Ramos (cell line): Measurements from ENCODE around the gene RERE.
"Not testable (repeated sequence)": the region's sequence is repeated elsewhere in the genome, so short reads cannot be mapped to it uniquely, and the experiment has no call there.

Experiments
- in situ Hi-C: fragments of 300-500 bp; cut with MboI; formaldehyde crosslinking; loops from one replicate; pipeline ENCODE4 v1.14.3; 2022; ENCODE audit warnings: low sequenced_read_pairs; ENCODE audit not compliant: unreplicated experiment

RERE gene

DNA sequence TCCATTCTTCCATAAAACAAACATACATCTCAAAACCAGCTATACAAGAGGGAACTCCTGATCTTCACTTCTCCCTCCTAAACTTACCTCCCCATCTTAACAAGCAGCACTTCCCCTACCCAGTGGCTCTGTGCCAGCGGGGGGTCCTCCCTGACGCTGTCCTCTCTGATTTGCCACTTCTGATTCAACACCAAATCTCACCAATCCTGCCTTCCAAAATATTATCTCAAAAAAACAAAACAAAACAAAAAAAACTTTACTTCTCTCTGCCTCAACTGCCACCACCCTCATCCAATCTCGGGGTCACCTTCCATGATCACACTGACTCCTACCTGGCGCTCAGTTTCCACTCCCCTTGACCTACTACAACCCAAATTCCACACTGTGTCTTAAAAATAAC is 426.7 kb downstream of the RERE start:
- in situ Hi-C loops, result no loop called here

DNA sequence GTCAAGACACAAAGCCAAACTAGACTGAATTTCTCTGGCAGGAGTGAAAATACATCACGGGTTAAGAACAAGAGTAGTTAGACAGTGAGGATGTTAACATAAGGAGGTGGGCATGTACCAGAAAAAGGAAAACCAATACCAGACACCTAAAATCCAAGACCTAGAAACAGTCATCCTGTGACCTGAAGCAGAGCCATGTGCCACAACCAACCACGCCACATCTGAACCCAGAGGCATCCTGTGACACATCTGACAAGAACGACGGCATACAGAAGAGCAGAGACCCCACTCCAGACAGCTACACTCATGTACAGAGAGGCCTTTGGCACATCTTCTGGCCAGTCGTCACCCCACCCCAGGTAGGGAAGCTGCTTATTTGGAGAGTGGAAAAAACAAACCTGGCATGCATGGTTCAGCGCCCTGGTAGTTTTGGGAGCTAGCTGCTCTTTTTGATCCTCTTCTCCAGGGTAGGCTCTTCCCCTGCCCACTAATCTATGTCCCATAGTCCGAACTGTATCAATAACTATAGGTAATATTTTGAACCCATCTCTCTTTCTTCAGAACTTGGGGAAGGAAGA is 427.4 kb downstream of the RERE start:
- in situ Hi-C loops, result no loop called here

DNA sequence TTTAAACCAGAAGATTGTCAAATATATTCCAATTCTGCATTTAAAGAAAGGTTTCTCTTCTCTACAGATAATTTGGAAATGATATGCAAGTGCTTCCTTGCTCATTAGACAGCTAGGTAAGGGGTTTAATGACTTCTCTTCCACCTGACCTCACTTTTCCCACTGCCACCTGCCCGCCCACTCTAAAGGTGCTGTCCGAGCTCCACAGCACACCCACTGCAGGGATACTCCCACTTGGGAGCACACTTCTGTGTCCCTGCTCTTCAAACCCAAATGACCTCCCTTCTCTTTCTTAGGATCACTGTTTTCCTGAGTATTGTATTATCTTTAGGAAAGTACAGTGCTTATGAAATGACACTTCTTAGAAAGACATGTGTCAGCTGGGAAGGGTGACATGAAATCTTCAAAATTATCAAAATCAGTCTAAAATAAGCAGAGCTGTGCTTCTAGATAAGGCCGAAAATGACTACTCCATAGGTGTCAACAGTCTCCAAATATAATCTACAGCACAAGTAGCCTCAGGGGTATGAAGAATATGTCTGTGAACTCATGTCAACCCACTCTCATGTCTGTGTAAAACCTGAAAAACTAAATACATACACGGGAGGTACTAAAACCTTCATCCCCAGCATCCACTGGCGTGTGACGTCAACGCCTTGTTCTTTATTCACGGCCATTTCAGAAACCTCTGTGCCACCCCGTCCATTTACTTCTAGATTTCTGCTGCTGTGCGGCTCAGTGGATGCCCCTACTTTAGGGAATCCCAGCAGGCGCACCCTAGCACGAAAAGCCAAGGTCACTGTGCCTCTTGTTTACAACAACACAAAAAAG is 428.5 kb downstream of the RERE start:
- in situ Hi-C loops, result no loop called here

DNA sequence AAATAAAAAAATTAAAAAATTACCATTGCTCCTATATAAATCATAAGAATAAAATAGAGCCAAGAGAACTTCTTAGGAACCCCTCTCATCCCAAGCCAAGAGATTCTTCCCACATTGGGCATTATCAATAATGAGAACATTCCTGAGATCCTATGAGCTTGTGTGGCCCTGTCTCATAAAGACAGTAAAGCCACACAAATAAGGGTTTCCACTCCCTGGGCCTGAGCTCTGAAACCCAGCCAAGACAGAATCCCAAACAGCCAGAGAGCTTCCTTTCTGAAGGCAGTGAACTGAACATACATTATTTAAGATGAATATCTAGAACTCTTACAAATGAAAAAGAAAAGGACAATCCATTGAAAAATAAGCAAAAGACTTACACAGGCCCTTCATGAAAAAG is 431.2 kb downstream of the RERE start:
- in situ Hi-C loops, result no loop called here

DNA sequence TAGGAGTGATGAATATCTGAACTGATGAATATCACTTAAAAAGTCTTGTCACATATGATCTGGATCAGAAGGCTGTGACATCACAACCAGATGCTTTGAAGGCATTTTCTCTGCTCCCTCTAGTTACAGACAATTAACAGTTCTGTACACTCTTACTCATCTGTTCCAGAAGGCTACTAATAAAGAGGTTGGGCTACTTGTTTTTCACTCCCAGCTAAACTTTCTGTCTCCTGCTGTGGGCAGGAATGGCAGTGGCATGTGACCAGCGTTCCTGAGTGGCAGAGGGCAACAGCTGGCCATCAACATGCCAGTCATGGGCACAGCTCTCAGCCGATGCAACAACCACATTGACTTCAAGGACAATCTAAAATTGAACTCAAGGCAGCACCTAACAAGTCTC is 432.9 kb downstream of the RERE start:
- in situ Hi-C loops, result no loop called here

DNA sequence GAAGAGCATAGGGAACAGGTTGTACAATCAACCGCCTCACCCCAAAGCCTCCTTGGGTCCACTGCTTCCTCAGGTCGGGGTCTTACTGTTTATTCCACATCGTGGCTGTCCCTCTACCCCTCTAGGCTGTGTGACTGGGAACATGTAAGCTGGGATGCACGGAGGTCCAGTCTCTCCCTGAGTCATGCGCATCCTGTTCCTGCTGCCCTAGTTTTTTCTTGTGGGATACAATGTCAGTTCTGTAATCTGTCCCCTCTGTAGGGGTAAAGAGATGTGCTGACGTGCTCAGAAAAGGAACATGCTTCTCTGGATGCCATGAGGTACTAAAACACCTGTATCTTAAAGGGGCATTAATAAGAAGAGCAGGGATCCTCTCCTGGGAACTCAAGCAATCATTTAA is 433.4 kb downstream of the RERE start:
- in situ Hi-C loops, result no loop called here

DNA sequence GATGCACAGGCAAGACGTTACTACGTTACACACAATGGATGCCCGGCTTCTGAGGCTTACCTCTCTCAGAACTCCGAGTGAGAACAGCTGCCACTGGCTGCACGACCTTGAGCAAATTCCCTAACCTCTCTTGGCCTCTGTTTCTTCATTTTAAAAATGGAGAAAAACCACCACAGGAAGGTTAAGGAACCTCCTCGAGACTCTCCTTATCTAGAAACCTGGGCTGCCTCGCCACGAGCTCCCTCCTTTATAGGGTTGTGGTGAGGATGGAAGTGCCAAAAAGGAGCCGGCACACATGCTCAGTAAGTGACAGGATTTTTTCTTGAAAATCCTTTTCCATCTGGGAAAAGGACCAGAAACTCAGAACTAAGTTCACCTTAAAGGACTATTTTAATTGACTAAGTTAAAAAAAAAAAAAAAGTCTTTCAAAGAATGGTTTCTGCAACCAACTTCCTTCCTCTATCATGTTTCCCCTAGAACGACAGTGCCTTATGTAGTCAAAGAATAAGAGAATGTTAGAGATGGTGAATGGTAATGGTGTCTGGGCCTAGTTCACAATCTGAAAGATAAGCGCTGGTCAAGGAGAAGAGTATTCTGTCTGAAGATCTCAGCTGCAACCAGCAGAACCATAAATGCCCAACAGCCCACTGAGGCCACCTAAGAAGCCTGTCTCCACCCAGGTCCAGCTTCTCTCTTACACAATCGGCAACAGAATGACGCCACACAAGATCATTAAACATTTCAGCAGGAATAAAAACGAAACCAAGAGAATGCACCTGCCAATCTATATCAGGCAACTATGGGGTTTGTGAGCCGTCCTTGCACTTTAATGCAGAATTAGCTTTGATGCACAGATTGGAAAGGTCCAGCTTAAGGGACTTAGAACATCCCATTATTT is 434.6 kb downstream of the RERE start:
- in situ Hi-C loops, result no loop called here

DNA sequence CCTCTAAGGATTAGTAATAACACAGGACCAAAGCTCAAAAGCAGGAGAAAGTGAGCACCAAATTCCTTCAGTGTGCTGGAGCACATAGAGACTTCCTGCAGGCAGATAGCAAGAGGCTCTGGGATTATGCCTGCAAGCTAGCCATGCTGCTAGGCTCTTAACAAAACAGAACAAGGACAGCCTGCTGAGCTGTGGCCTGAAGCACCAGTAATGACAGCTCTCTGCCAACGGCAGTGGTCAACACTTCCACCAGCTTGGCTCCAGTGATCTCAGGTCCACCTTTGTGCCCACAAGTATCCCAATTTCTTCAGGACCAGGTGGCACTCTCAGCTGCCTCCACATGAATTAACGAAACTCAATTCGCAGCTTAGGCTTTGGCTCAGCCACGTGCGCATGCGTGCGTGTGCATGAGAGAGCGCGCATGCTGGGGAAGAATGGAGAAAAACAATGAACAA is 435.4 kb downstream of the RERE start:
- in situ Hi-C loops, result no loop called here

DNA sequence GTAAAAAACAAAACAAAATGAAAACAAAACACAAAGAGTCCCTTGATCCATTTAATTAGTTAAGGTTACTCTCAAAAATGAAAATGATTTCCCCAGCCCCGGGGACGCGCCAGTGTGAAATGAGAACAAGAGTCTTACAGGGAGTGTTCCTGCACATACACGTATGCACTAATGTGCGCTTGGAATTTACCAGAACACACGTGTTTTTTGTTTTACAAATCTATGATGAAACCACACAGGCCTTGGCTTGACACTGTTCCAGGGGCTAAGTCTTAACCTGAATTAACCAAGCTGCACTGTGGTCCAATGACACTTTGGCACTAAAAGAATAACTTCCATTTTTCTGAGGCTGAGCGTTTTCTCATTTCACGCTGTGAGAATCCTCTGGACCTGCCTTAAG is 435.8 kb downstream of the RERE start:
- in situ Hi-C loops, result no loop called here

DNA sequence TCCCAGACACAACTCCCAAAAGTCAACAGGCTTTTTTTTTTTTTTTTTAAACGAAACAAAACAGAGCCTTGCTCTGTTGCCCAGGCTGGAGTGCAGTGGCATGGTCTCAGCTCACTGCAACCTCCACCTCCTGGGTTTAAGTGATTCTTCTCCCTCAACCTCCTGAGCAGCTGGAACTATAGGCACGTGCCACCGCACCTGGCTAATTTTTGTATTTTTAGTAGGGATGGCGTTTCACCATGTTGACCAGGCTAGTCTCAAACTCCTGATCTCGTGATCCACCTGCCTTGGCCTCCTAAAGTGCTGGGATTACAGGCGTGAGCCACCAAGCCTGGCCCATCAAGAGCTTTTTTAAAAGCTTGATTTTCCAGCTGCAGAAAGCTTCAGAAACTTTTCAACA is 437.1 kb downstream of the RERE start:
- in situ Hi-C loops, result not testable (repeated sequence)

DNA sequence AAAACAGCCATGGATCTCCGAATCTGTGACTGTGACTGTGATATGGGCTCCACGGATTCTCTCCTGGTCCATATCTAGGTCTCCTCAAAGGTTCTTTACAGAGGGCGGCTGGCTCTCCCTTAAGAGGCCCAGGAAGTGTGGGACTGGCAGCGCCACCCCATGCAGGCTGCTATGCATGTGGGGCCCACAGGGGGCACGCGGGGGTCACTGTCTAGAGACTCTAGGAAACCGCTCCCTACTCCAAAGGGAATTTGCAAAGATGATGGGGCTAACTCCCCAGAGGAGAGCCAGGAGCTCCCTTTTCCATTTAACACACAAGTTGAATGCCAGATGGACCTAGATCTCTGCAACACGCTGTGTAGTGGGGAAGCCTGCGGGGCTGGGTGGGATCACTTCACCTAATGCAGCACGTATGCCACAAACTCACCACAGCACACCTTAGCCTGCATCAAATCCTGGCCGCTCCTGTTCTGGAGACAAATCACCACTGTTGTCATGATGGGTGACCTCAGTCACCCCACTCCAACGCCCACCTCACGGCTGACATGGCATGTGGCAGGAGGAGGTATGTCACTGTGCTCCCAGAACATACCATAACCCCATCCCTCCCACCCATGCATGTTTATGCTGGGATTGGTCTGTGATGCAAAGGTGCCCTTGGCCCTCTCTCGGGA is 437.8 kb downstream of the RERE start:
- in situ Hi-C loops, result no loop called here

DNA sequence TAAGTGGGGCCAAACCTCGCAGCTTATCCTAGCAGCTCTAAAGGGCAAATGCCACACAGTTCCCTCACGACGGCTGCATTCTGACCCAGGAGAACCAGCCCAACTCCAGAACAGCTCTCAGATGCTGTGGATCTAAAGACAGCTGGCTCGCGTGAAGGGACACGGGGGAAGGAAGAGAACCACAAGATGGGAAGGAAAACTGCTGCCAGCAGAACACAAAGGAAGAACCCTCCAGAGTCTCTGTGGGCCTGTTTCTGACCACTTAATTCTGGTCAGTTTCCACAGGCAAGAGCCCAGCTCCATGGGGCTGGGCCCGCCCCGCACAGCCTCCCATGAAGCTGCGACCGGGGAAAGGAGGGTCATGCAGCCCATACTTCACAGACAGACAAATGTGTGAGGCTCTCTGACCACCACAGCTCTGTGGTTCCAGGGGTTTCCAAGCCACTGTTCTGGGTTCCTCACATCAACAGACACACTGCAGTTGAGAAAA is 438.4 kb downstream of the RERE start:
- in situ Hi-C loops, result no loop called here

DNA sequence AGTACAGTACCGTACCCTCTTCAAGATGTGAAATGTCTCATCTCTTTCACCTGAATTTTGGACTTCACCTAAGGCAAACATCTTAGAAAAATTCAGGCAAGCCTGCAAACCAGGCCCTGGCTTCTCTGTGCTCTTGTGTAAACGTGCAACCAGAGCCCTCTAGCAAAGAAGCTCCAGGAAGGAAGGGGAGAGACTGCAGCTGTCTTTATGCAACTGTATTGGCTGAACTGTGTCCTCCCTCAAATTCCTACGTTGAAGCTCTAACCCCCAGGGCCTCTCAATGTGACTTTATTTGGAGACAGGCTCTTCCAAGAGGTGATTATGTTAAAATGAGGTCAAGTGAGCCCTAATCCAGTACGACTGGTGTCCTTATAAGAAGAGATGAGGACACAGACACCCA is 439.3 kb downstream of the RERE start:
- in situ Hi-C loops, result no loop called here

DNA sequence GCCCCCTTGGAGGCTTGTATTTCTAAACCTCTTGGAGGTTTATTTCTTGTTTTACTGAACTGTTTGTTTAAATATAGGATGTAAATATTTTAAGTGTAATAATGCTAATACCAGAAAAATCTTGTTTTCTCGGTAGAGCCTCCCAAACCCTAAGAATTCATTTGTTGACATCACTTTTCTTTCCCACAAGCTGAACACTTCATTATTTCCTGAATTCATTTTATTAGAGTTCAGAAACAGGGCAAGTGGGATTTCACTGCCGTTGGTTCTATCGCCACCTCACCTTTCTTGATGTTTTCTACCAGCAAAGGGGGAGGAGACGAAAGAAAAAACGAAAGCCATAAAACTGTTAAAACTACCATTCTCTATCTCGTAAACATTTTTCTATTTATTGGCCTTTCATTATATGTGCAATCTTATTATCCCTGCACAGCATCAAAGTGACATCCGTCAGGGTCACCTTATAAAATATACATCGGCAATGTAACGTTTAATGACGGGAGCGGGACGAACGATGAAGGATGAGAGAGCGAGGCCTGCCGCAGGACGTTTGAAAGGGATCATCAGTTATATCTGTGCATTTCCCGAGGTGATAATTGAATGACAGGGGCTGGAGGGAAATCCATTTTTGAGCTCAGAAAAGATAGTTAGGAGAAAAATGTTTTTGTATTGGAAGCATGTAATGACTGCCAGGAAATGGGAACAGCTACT is 440.0 kb downstream of the RERE start:
- in situ Hi-C loops, result no loop called here

DNA sequence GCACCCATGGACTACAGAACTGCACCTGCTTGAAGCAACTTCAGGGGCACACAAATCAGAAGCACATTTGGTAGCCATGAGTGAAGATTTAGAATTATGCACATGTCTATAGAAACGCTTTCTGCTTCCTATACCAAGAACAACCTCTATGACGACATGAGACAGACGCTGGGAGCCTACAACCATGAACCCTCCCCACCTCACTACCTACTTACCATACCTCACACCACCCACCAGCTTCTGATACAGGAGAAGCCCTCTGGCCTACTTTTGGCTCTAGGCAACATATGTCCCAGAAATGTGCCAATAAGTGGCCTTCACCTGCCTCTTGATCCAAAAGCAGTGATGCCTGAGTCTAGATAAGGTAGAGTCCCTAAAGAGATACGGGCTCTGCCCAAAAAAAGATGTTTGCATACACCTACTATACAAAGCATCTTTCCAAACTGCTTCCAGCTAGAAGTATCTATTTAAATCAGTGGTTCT is 441.0 kb downstream of the RERE start:
- in situ Hi-C loops, result no loop called here

DNA sequence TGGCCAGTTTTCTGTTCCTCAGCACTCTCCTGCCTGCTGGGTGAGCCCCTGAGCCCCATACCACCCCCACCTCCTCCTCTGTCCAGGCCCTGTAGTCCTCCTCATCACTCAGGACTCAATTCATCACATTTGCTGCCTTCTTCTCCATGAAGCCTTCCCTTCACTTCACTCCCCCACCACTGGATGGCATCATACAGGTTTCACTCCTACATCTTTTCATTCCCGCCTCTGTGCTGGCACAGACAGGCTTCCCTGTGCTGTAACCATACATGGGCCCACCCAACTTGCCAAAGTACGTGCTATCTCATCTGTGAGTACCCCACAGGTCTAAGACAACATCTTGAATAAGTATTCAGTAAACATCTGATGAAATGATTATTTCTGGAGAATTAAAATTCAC is 442.6 kb downstream of the RERE start:
- in situ Hi-C loops, result no loop called here

DNA sequence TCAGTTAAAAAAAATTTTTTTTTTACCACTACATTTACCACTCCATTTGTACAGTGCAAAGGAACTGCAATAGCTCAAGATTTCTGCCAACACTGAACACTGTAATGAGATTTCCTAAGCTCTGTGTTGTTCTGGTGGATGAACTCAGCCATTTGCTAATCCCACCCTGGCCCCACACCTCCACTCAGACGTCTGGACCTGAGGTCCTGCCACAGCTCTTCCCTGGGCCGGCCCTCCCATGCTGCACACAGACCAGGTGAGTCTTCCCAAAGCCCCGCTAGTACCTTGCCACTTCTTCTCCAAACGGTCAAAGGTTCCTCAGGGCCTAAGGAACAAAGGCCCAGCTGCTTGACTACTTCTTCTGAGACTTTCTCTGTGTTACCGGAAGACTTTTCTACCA is 443.1 kb downstream of the RERE start:
- in situ Hi-C loops, result no loop called here

DNA sequence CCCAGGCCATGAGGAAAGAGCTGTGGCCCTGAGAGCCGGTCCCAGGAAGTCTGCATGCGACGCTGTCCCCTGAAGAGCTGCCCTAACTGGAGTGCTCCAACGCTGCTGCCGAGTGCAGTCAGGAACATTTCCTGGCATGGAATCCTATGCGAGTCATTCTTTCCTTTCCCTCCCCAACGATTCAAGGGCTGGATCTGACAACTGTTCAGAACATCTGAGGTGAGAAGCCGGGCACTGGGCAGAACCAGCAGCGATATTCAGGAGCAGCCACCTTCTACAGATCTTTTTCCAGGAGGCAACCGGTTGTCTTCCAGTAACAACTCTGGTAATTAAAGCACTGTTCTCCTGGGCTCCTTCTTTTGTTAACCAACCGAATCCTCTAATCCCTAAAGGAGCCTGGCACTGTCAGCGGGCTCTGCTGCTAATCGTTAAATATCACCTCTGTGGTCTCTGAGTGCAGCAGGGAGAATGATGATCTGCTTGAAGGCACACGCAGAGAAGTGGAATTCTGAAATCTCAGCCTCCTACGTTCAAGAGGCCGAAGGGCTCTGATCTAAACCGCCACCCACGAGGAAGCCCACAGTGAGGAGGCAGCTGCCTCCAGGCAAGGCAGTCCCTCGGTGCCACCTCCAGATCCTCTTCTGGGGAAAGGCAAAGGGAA is 443.7 kb downstream of the RERE start:
- in situ Hi-C loops, result no loop called here

DNA sequence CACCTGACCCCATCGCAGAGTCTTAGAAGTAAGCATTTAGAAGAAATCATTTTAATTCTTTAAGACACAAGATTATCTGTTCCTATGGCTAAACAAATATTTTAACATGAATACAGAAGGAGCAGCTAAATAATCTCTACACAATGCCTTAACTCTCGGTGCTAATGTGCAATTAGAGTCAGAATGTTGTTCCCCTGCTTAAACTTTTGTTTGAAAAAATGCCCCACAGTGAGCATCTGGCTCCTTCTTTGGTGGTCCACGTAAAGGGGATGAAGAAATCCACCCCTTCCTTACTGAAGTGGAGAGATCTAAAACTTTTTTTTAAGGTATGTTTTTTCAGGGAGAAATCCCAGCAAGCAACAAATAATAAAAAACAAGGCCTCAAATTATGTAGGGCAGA is 444.3 kb downstream of the RERE start:
- in situ Hi-C loops, result no loop called here
